ENCODE data around the gene HEPACAM.

The HEPACAM gene

GRCh38 chr11:124943254-124943616 lies 7.4 kb upstream of the HEPACAM start:
- in situ Hi-C loops (cut with HindIII; ENCODE audit: low sequenced_read_pairs), result no loop called here

- in situ Hi-C loops (cut with HindIII; ENCODE audit: low sequenced_read_pairs), result no loop called here
These were observed 6.8 kb upstream of the HEPACAM start for GRCh38 chr11:124942466-124943253.

- in situ Hi-C loops (cut with HindIII; ENCODE audit: low sequenced_read_pairs), result no loop called here
These were observed 5.9 kb upstream of the HEPACAM start for GRCh38 chr11:124941703-124942102.

GRCh38 chr11:124938970-124939369 lies 3.1 kb upstream of the HEPACAM start:
- in situ Hi-C loops (cut with HindIII; ENCODE audit: low sequenced_read_pairs), result no loop called here

- in situ Hi-C loops (cut with HindIII; ENCODE audit: low sequenced_read_pairs), result no loop called here
These were observed 2.4 kb upstream of the HEPACAM start for GRCh38 chr11:124938206-124938765.

- in situ Hi-C loops (cut with HindIII; ENCODE audit: low sequenced_read_pairs), result no loop called here
These were observed 1.6 kb upstream of the HEPACAM start for GRCh38 chr11:124937336-124937935.

GRCh38 chr11:124934862-124935547 lies 842 bp downstream of the HEPACAM start:
- in situ Hi-C loops (cut with HindIII; ENCODE audit: low sequenced_read_pairs), result no loop called here

- in situ Hi-C loops (cut with HindIII; ENCODE audit: low sequenced_read_pairs), result no loop called here
These were observed 5.0 kb downstream of the HEPACAM start for GRCh38 chr11:124930799-124931198.

GRCh38 chr11:124928942-124929665 lies 6.7 kb downstream of the HEPACAM start:
- in situ Hi-C loops (cut with HindIII; ENCODE audit: low sequenced_read_pairs), result no loop called here

GRCh38 chr11:124923296-124923695 lies 12.6 kb downstream of the HEPACAM start:
- in situ Hi-C loops (cut with HindIII; ENCODE audit: low sequenced_read_pairs), result no loop called here

GRCh38 chr11:124922831-124923230 lies 13.0 kb downstream of the HEPACAM start:
- in situ Hi-C loops (cut with HindIII; ENCODE audit: low sequenced_read_pairs), result no loop called here

- in situ Hi-C loops (cut with HindIII; ENCODE audit: low sequenced_read_pairs), result no loop called here
These were observed 14.8 kb downstream of the HEPACAM start for GRCh38 chr11:124920870-124921609.

GRCh38 chr11:124920356-124920755 lies 15.5 kb downstream of the HEPACAM start:
- in situ Hi-C loops (cut with HindIII; ENCODE audit: low sequenced_read_pairs), result no loop called here

GRCh38 chr11:124919898-124920297 lies 15.9 kb downstream of the HEPACAM start:
- in situ Hi-C loops (cut with HindIII; ENCODE audit: low sequenced_read_pairs), result no loop called here

- in situ Hi-C loops (cut with HindIII; ENCODE audit: low sequenced_read_pairs), result no loop called here
These were observed 16.9 kb downstream of the HEPACAM start, which contains the start of gene HEPN1 for GRCh38 chr11:124918950-124919349. TSS of gene HEPN1 (plus strand) at chr11:124919250.

GRCh38 chr11:124917115-124917637 lies 18.7 kb downstream of the HEPACAM start:
- in situ Hi-C loops (cut with HindIII; ENCODE audit: low sequenced_read_pairs), result no loop called here

- in situ Hi-C loops (cut with HindIII; ENCODE audit: low sequenced_read_pairs), result no loop called here
These were observed 19.5 kb downstream of the HEPACAM start for GRCh38 chr11:124916370-124916710.

- in situ Hi-C loops (cut with HindIII; ENCODE audit: low sequenced_read_pairs), result no loop called here
These were observed 20.1 kb downstream of the HEPACAM start for GRCh38 chr11:124915541-124916369.

GRCh38 chr11:124902616-124903015 lies 33.2 kb downstream of the HEPACAM start:
- in situ Hi-C loops (cut with HindIII; ENCODE audit: low sequenced_read_pairs), result no loop called here

Data from DLD1 (cell line).